GM12878 (cell line): ENCODE results near the gene RFPL1. TPM values are rescaled to one million over a fixed set of nuclear protein-coding genes. Genes with fewer than 3 reads are reported as not detected.

Experiments
- ATAC-seq: fragments of 200-7000 bp; cut with Tn5 transposase; 3 replicates; pipeline ENCODE4 v1.9.1; 2020; ENCODE audit warnings: mild to moderate bottlenecking, moderate library complexity
- BruUV-seq: library from RNA; stranded (reverse); fragments of 400-500 nt; replicated peaks from 2 replicates; lab custom pipeline; 2021; lab: Mats Ljungman, UMichigan
- CTCF ChIA-PET: fragments of 300-600 bp; sonication (Branson Sonifier 250); formaldehyde crosslinking; extraction: SDS; loops from one replicate; lab custom pipeline; 2021; ENCODE audit warnings: inconsistent platforms; lab: Yijun Ruan, JAX
- POLR2A ChIA-PET: fragments of 350-600 bp; formaldehyde crosslinking; extraction: SDS; loops from one replicate; lab custom pipeline; 2021; ENCODE audit warnings: inconsistent platforms; lab: Charles Lee
- RAD21 ChIA-PET: fragments of 300-600 bp; sonication (Branson Sonifier 250); formaldehyde crosslinking; loops from one replicate; lab custom pipeline; 2023; ENCODE audit warnings: antibody characterized with exemption; ENCODE audit not compliant: unreplicated experiment; lab: Charles Lee
- SMC1A ChIA-PET: fragments of 300-600 bp; sonication (Branson Sonifier 250); formaldehyde crosslinking; loops from one replicate; lab custom pipeline; 2023; ENCODE audit not compliant: unreplicated experiment, uncharacterized antibody; lab: Charles Lee
- DNase-seq: peaks from one replicate; pipeline ENCODE4 v3.0.0-alpha.2; 2011; ENCODE audit warnings: low read depth, low spot score
- FAIRE-seq: peaks from 3 replicates; lab custom pipeline; 2011; peaks lifted over from hg19 to GRCh38; lab: Jason Lieb, UNC
- H2AFZ ChIP-seq: 2 replicates; pipeline ENCODE4 v1.6.0; 2011; ENCODE audit warnings: low read depth, low read length, control low read depth; ENCODE audit not compliant: control insufficient read depth
- H3K27ac ChIP-seq: 2 replicates; pipeline ENCODE4 v1.5.1; 2011; ENCODE audit warnings: control low read depth; ENCODE audit not compliant: control insufficient read depth, insufficient read depth
- H3K27me3 ChIP-seq, 2 experiments: replicated peaks in 1 of 2; 2 replicates each; pipeline versions ENCODE4 v1.6.0 to v1.6.1; 2011; ENCODE audit warnings: low read length in 1 of 2; ENCODE audit not compliant: control insufficient read depth in 2 of 2, insufficient read depth in 2 of 2
- H3K36me3 ChIP-seq, 2 experiments: 2 replicates each; pipeline ENCODE4 v1.5.1; 2011; ENCODE audit warnings: low read length in 1 of 2; ENCODE audit not compliant: control insufficient read depth in 2 of 2, insufficient read depth in 2 of 2
- H3K4me1 ChIP-seq: 2 replicates; pipeline ENCODE4 v1.6.1; 2011; ENCODE audit warnings: mild to moderate bottlenecking, low read length, moderate library complexity, mixed read lengths; ENCODE audit not compliant: control insufficient read depth, insufficient read depth
- H3K4me2 ChIP-seq: 2 replicates; pipeline ENCODE4 v1.6.0; 2011; ENCODE audit warnings: control low read depth; ENCODE audit not compliant: control insufficient read depth, insufficient read depth
- H3K4me3 ChIP-seq: fragments of 200-600 bp; sonication (generic); 2 replicates; pipeline ENCODE4 v1.5.1; 2016
- H3K79me2 ChIP-seq: 2 replicates; pipeline ENCODE4 v1.6.0; 2011; ENCODE audit warnings: low read length; ENCODE audit not compliant: control insufficient read depth, insufficient read depth
- H3K9ac ChIP-seq: 2 replicates; pipeline ENCODE4 v1.8.0; 2011; ENCODE audit warnings: low read length, control low read depth, mixed read lengths; ENCODE audit not compliant: control insufficient read depth, insufficient read depth
- H3K9me3 ChIP-seq: replicated peaks from 3 replicates; pipeline ENCODE4 v1.5.1; 2011; ENCODE audit warnings: mild to moderate bottlenecking, low read length; ENCODE audit not compliant: control insufficient read depth, insufficient read depth
- H4K20me1 ChIP-seq: 2 replicates; pipeline ENCODE4 v1.6.0; 2011; ENCODE audit not compliant: control insufficient read depth, insufficient read depth
- MAX ChIP-seq: IDR thresholded peaks from 2 replicates; pipeline ENCODE4 v1.6.1; 2012; ENCODE audit warnings: low read depth, low read length, improper control_type of control experiment
- SRF ChIP-seq, 2 experiments: IDR thresholded peaks; 2 replicates each; pipeline ENCODE4 v1.6.1; 2011; ENCODE audit warnings: low read depth in 2 of 2, low read length in 2 of 2, mild to moderate bottlenecking in 1 of 2, moderate library complexity in 1 of 2
- TAF1 ChIP-seq: IDR thresholded peaks from 2 replicates; pipeline ENCODE4 v1.6.1; 2011; ENCODE audit warnings: mild to moderate bottlenecking, low read depth, low read length, borderline replicate concordance
- WGBS: methylation state at CpG from one replicate; pipeline ENCODE4 v1.1.6; 2016; ENCODE audit warnings: low lambda C conversion rate; ENCODE audit not compliant: insufficient replicate concordance, insufficient coverage; ENCODE audit errors: missing lambda C conversion rate; 5-methylcytosine and 5-hydroxymethylcytosine counted together
- in situ Hi-C: fragments of 300-500 bp; cut with MboI; formaldehyde crosslinking; loops from 9 replicates; pipeline ENCODE4 v1.14.3; 2018; ENCODE audit warnings: mixed read lengths
- intact Hi-C: fragments of 100-400 bp; cut with micrococcal nuclease; formaldehyde crosslinking; loops from one replicate; pipeline ENCODE4 v1.14.2; 2022; ENCODE audit not compliant: unreplicated experiment
- polyA plus RNA-seq, 11 experiments: library from polyadenylated mRNA; depleted of rRNA in 4 of 11; unstranded in 6 of 11; stranded (reverse) in 5 of 11; fragments of >200 nt; fragmentation: Nextera tagmentation in 4 of 11; fragmentation: Illumina TruSeq in 1 of 11; extraction: Ambion mirVana in 4 of 11; extraction: Trizol in 1 of 11; gene quantifications; 1 replicate in 1 of 11; 2 replicates in 10 of 11; pipeline versions ENCODE4 v1.2.1 to v1.2.3, GENCODE V29; 2011 to 2016; ENCODE audit warnings: inconsistent platforms in 2 of 11, missing spikeins in 2 of 11, low read depth in 1 of 11
- total RNA-seq, 4 experiments: library from RNA; depleted of rRNA in 3 of 4; stranded (reverse); fragments of >200 nt in 3 of 4; fragmentation: Illumina TruSeq in 1 of 4; extraction: Trizol in 1 of 4; gene quantifications; 2 replicates each; pipeline versions ENCODE4 v1.2.1 to v1.2.3, GENCODE V29; 2013 to 2021
- TF ChIP-seq, protein P1 (sequence below): fragments of 450-650 bp; formaldehyde crosslinking; IDR thresholded peaks from 2 replicates; pipeline ENCODE4 v1.5.0; 2022; ENCODE audit warnings: mild to moderate bottlenecking, missing genetic modification characterization

Gene RFPL1
- total and polyA plus RNA-seq, 10 of the 15 experiments (the other 5 are each of a cell fraction or from before 2014, with no cell fraction given) = 0.13 TPM; not detected in 9

- H3K27me3 ChIP-seq = no peaks in the 10 kb centered on the region
- POLR2A ChIA-PET = no interaction called here
- peaks cover 9% of the 10 kb centered on the region for H3K4me1 ChIP-seq
- FAIRE-seq (no peak), DNase-seq (no peak), ATAC-seq (no peak)
- no peaks in the 10 kb centered on the region for H3K36me3 ChIP-seq
- H3K4me3 ChIP-seq = no peak overlapping the region
- in situ Hi-C loops (loop anchor here (5.0 to 10.0 kb wide), 2 partner anchors 126 to 689 kb away; partner anchors contain the start of gene HORMAD2), intact Hi-C loops (no loop called here)
- H3K9me3 ChIP-seq = no peaks in the 10 kb centered on the region
- H3K79me2 ChIP-seq = no peaks in the 10 kb centered on the region
- no peak overlapping the region for H3K4me2 ChIP-seq
- no peak overlapping the region for H2AFZ ChIP-seq
- RAD21 ChIA-PET = interaction anchor here (1.1 to 2.5 kb wide), 3 partner anchors 10 to 128 kb away, joined by 3 to 17 read pairs (median 3); no protein-coding TSS in a partner anchor
- no peak overlapping the region for H3K9ac ChIP-seq
- WGBS = 31% methylated on average over 2 of the region's 2 CpGs
- H3K27ac ChIP-seq = no peak overlapping the region
- no TSS peak for BruUV-seq
- CTCF ChIA-PET = interaction anchor here (0.8 to 1.8 kb wide), 10 partner anchors 11 to 194 kb away, joined by 3 to 12 read pairs (median 3); partner anchors contain the start of gene THOC5
- TF ChIP-seq SRF (IDR thresholded peaks at IDR 0.05; ENCODE audit: low read depth in 2 of 2, low read length in 2 of 2) (no peak), MAX (no peak), TAF1 (no peak)
- TF ChIP-seq, protein P1, sequence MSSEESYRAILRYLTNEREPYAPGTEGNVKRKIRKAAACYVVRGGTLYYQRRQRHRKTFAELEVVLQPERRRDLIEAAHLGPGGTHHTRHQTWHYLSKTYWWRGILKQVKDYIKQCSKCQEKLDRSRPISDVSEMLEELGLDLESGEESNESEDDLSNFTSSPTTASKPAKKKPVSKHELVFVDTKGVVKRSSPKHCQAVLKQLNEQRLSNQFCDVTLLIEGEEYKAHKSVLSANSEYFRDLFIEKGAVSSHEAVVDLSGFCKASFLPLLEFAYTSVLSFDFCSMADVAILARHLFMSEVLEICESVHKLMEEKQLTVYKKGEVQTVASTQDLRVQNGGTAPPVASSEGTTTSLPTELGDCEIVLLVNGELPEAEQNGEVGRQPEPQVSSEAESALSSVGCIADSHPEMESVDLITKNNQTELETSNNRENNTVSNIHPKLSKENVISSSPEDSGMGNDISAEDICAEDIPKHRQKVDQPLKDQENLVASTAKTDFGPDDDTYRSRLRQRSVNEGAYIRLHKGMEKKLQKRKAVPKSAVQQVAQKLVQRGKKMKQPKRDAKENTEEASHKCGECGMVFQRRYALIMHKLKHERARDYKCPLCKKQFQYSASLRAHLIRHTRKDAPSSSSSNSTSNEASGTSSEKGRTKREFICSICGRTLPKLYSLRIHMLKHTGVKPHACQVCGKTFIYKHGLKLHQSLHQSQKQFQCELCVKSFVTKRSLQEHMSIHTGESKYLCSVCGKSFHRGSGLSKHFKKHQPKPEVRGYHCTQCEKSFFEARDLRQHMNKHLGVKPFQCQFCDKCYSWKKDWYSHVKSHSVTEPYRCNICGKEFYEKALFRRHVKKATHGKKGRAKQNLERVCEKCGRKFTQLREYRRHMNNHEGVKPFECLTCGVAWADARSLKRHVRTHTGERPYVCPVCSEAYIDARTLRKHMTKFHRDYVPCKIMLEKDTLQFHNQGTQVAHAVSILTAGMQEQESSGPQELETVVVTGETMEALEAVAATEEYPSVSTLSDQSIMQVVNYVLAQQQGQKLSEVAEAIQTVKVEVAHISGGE (CRISPR knock-in tag) = no peak
- SMC1A ChIA-PET = interaction anchor here (0.8 to 3.3 kb wide), 6 partner anchors 11 to 240 kb away, joined by 3 to 14 read pairs (median 4); no protein-coding TSS in a partner anchor
- no peaks in the 10 kb centered on the region for H4K20me1 ChIP-seq
These were observed 42.3 kb upstream of the RFPL1 start for GRCh38 chr22:29396126-29396525.
